Stimulated activated naive CD4-positive, alpha-beta T cell treated with Interleukin-2 at 50 U/mL for 16 hours (primary cell): ENCODE results near the gene MMD2.

Source experiments
- DNase-seq: peaks from one replicate; lab custom pipeline; 2025; lab: John Stamatoyannopoulos, UW

Gene MMD2

GRCh38 chr7:4957847-4958476 is 1.0 kb downstream of the MMD2 start:
- DNase-seq = no peak

- DNase-seq = no peak
Measured at GRCh38 chr7:4951903-4952636, 6.9 kb downstream of the MMD2 start.

- DNase-seq = no peak
Measured at GRCh38 chr7:4951304-4951703, 7.7 kb downstream of the MMD2 start.

GRCh38 chr7:4948402-4948801 is 10.6 kb downstream of the MMD2 start:
- no peak for DNase-seq

- no peak for DNase-seq
Measured at GRCh38 chr7:4945949-4946348, 13.0 kb downstream of the MMD2 start.

- DNase-seq = no peak
Measured at GRCh38 chr7:4944939-4945338, 14.0 kb downstream of the MMD2 start.

GRCh38 chr7:4943297-4943696 is 15.7 kb downstream of the MMD2 start:
- DNase-seq = no peak

- no peak for DNase-seq
Measured at GRCh38 chr7:4939971-4940728, 18.8 kb downstream of the MMD2 start.

- DNase-seq = no peak
Measured at GRCh38 chr7:4937411-4937810, 21.6 kb downstream of the MMD2 start.

- no peak for DNase-seq
Measured at GRCh38 chr7:4934419-4935025, 24.5 kb downstream of the MMD2 start.

GRCh38 chr7:4931943-4932342 is 27.0 kb downstream of the MMD2 start:
- DNase-seq = no peak

- DNase-seq = no peak
Measured at GRCh38 chr7:4929005-4929404, 30.0 kb downstream of the MMD2 start.

GRCh38 chr7:4928445-4928844 is 30.5 kb downstream of the MMD2 start:
- DNase-seq = no peak

- DNase-seq = no peak
Measured at GRCh38 chr7:4919969-4920766, 38.8 kb downstream of the MMD2 start.

- DNase-seq = no peak
Measured at GRCh38 chr7:4916113-4916512, 42.9 kb downstream of the MMD2 start.

- no peak for DNase-seq
Measured at GRCh38 chr7:4911111-4911828, 47.7 kb downstream of the MMD2 start.

GRCh38 chr7:4906682-4907081 is 52.3 kb downstream of the MMD2 start:
- no peak for DNase-seq

GRCh38 chr7:4905171-4905570 is 53.8 kb downstream of the MMD2 start:
- DNase-seq = no peak

GRCh38 chr7:4904346-4904745 is 54.6 kb downstream of the MMD2 start:
- no peak for DNase-seq

- DNase-seq = no peak
Measured at GRCh38 chr7:4895766-4896165, 63.2 kb downstream of the MMD2 start.

GRCh38 chr7:4894482-4894881 is 64.5 kb downstream of the MMD2 start:
- no peak for DNase-seq
